GM12891 (cell line): ENCODE measurements around the gene FBLN2.

Experiments
- POLR2A ChIP-seq: IDR thresholded peaks from 2 replicates; pipeline ENCODE4 v1.6.1; 2011; ENCODE audit warnings: low read depth, low read length, control low read depth
- POLR2AphosphoS5 ChIP-seq: IDR thresholded peaks from 2 replicates; pipeline ENCODE4 v1.6.1; 2011; ENCODE audit warnings: low read depth, low read length, control low read depth
- SPI1 ChIP-seq: IDR thresholded peaks from 2 replicates; pipeline ENCODE4 v1.6.1; 2011; ENCODE audit warnings: low read depth, low read length, control low read depth
- TAF1 ChIP-seq: IDR thresholded peaks from 2 replicates; pipeline ENCODE4 v1.6.1; 2011; ENCODE audit warnings: low read depth, low read length, control low read depth

DNA sequence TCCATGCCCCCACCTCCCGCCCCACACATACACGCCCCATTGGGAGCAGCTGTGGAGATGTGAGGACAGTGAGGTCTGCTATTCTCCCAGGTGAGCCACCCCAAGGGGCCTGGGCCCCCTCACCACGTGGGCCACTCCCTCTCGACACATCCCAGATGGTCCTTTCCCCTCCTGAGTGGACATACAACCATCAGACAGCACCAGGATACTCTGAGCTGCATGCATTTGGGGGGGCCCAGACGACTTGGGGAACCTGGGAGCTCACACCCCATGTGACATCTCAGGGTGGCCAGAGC, 17.5 kb downstream of the FBLN2 start:
- no peak for TF ChIP-seq POLR2A
- TF ChIP-seq TAF1, result no peak
- TF ChIP-seq POLR2AphosphoS5, result no peak
- no peak for TF ChIP-seq SPI1
